CD8-positive, alpha-beta memory T cell (primary cell): Measurements from ENCODE around the gene CAMSAP3. TPM values are rescaled to one million over a fixed set of nuclear protein-coding genes. Genes with fewer than 3 reads are reported as not detected.

Experiments
- CTCF ChIA-PET: fragments of 350-600 bp; sonication (Branson Sonifier 250); formaldehyde crosslinking; loops from one replicate; lab custom pipeline; 2021; ENCODE audit warnings: antibody characterized with exemption; lab: Charles Lee
- POLR2A ChIA-PET: fragments of 350-600 bp; sonication (Branson Sonifier 250); formaldehyde crosslinking; loops from one replicate; lab custom pipeline; 2021; ENCODE audit warnings: antibody characterized with exemption; lab: Charles Lee
- DNase-seq, 5 donors: peaks; one replicate each; pipeline versions ENCODE4 v3.0.0 to v3.0.0-alpha.2; 2020 to 2022; ENCODE audit warnings: mixed read lengths in 1 of 5
- H3K27ac ChIP-seq: one replicate; pipeline ENCODE4 v1.7.0; 2013; ENCODE audit warnings: low read depth, mild to moderate bottlenecking, low read length, moderate library complexity
- H3K27me3 ChIP-seq: 2 replicates; pipeline ENCODE4 v1.7.0; 2013; ENCODE audit warnings: low read length, mild to moderate bottlenecking; ENCODE audit not compliant: insufficient read depth, poor library complexity, severe bottlenecking
- H3K36me3 ChIP-seq: 2 replicates; pipeline ENCODE4 v1.7.0; 2013; ENCODE audit warnings: mild to moderate bottlenecking, low read length, moderate library complexity; ENCODE audit not compliant: insufficient read depth
- H3K4me1 ChIP-seq: 2 replicates; pipeline ENCODE4 v1.7.0; 2013; ENCODE audit warnings: mild to moderate bottlenecking, low read length, moderate library complexity; ENCODE audit not compliant: insufficient read depth
- H3K4me3 ChIP-seq: 2 replicates; pipeline ENCODE4 v1.7.0; 2013; ENCODE audit warnings: mild to moderate bottlenecking, low read length
- H3K9me3 ChIP-seq: 2 replicates; pipeline ENCODE4 v1.7.0; 2013; ENCODE audit warnings: mild to moderate bottlenecking, low read length
- H3K27ac Mint-ChIP-seq, 8 donors: one replicate each; pipeline ENCODE4 v1.8.0; 2020 to 2021; ENCODE audit warnings: mixed read lengths in 8 of 8, mild to moderate bottlenecking in 6 of 8, inconsistent platforms in 3 of 8, moderate library complexity in 3 of 8
- H3K27me3 Mint-ChIP-seq, 2 donors: one replicate each; pipeline ENCODE4 v1.8.0; 2020 to 2021; ENCODE audit warnings: mixed read lengths in 2 of 2, mild to moderate bottlenecking in 1 of 2, moderate library complexity in 1 of 2
- H3K36me3 Mint-ChIP-seq, 3 donors: one replicate each; pipeline ENCODE4 v1.8.0; 2020 to 2021; ENCODE audit warnings: mixed read lengths in 3 of 3, inconsistent platforms in 1 of 3, mild to moderate bottlenecking in 1 of 3
- H3K4me1 Mint-ChIP-seq, 3 donors: one replicate each; pipeline ENCODE4 v1.8.0; 2020 to 2021; ENCODE audit warnings: mixed read lengths in 3 of 3, inconsistent platforms in 1 of 3, mild to moderate bottlenecking in 1 of 3
- H3K4me3 Mint-ChIP-seq, 7 donors: one replicate each; pipeline ENCODE4 v1.8.0; 2020 to 2021; ENCODE audit warnings: mixed read lengths in 7 of 7, mild to moderate bottlenecking in 6 of 7, moderate library complexity in 4 of 7, inconsistent platforms in 2 of 7
- H3K9me3 Mint-ChIP-seq, 5 donors: one replicate each; pipeline ENCODE4 v1.8.0; 2020 to 2022; ENCODE audit warnings: mixed read lengths in 5 of 5, mild to moderate bottlenecking in 3 of 5, moderate library complexity in 2 of 5, inconsistent platforms in 1 of 5
- polyA plus RNA-seq: library from polyadenylated mRNA; unstranded; fragments of 300-500 nt; fragmentation: Illumina TruSeq; gene quantifications from one replicate; pipeline ENCODE4 v1.2.3, GENCODE V29; 2021
- total RNA-seq, 2 experiments: library from RNA; stranded (reverse); gene quantifications; one replicate each; pipeline ENCODE4 v1.2.3, GENCODE V29; 2021

The CAMSAP3 gene
- total and polyA plus RNA-seq, 3 experiments from 2014 or later, result 0.07 to 0.31 (median 0.24) TPM

DNA sequence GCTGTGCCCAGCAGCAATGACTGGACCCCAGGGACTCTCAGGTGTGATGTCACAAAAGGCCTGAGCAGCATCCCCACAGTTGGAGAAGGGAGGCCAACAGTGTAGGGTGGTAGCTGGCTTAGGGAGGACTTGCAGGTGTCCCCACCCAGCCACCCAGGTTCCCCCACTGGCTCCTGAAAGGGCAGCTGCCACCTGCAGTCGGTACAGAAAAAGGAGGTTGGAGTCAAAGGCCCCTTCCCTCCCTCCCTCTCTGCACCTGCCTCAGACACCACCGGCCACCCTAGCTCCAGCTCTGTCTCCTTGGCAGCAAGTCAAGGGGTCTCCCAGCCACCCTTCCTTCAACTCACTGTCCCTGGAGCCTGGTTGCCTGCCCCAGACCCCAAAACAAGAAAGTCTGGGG is 38.0 kb downstream of the CAMSAP3 start, which contains the start of gene PCP2:
TSS of gene PCP2 (minus strand) at position 22 of the 400 bp plus-strand sequence. CDS start 262 bp downstream, outside the sequence.
- H3K9me3 Mint-ChIP-seq, result no peaks in the 10 kb centered on the region
- POLR2A ChIA-PET, result no interaction called here
- peaks cover 0 to 31% (median 5%) of the 10 kb centered on the region in 3 donors for H3K36me3 Mint-ChIP-seq
- H3K4me1 Mint-ChIP-seq, result peaks cover 38 to 59% (median 43%) of the 10 kb centered on the region in 3 donors
- Histone ChIP-seq H3K4me3 (no peak within 1 kb of the TSS), H3K27ac (no peak within 1 kb of the TSS), H3K36me3 (no peaks in the 10 kb centered on the region), H3K4me1 (peaks cover 43% of the 10 kb centered on the region), H3K9me3 (no peaks in the 10 kb centered on the region), H3K27me3 (no peaks in the 10 kb centered on the region)
- peak within 1 kb of the TSS in 3 of 7 donors; percentile 3 to 55 (median 31) for H3K4me3 Mint-ChIP-seq
- no peak for DNase-seq
- CTCF ChIA-PET, result interaction anchor here (1.0 kb wide), 1 partner anchor 288 kb away, joined by 4 read pairs; no protein-coding TSS in a partner anchor
- H3K27me3 Mint-ChIP-seq, result no peaks in the 10 kb centered on the region
- H3K27ac Mint-ChIP-seq, result peak within 1 kb of the TSS in 4 of 8 donors; percentile 42 to 95 (median 81)

DNA sequence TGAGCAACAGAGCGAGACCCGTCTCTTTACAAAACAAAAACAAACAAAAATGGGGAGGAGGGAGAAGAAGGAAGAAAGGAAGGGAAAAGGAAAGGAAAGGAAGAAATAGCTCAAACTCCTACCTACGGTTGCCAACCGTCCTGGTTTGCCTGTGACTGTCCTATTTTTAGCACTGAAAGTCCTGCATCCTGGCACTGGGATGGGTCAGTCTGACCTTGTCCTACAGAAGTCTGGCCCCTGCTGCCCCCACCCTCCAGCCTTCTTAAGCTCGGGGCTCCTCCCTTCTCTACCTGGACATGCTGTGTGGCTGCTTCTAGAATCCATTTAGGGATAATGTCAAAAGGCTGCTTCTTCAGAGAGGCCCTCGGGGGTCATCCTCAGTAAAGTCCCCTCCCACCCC is 40.0 kb downstream of the CAMSAP3 start:
- Histone ChIP-seq H3K27me3 (no peaks in the 10 kb centered on the region), H3K4me1 (peaks cover 32% of the 10 kb centered on the region), H3K4me3 (no peak overlapping the region), H3K36me3 (no peaks in the 10 kb centered on the region), H3K27ac (no peak overlapping the region), H3K9me3 (no peaks in the 10 kb centered on the region)
- Mint-ChIP-seq H3K27me3 (no peaks in the 10 kb centered on the region), H3K4me1 (peaks cover 30 to 58% (median 35%) of the 10 kb centered on the region in 3 donors), H3K4me3 (peak overlapping the region in 6 of 7 donors; percentile 60 to 89 (median 81)), H3K36me3 (peaks cover 0 to 27% (median 7%) of the 10 kb centered on the region in 3 donors), H3K27ac (peak overlapping the region in 7 of 8 donors; percentile 62 to 95 (median 80)), H3K9me3 (no peaks in the 10 kb centered on the region)
- ChIA-PET CTCF (interaction anchor here (1.2 kb wide), 1 partner anchor 45 kb away, joined by 5 read pairs; the partner anchor contains the start of gene TRAPPC5), POLR2A (interaction anchor here (0.6 kb wide), 1 partner anchor 35 kb away, joined by 3 read pairs; no protein-coding TSS in a partner anchor)
- DNase-seq, result no peak

DNA sequence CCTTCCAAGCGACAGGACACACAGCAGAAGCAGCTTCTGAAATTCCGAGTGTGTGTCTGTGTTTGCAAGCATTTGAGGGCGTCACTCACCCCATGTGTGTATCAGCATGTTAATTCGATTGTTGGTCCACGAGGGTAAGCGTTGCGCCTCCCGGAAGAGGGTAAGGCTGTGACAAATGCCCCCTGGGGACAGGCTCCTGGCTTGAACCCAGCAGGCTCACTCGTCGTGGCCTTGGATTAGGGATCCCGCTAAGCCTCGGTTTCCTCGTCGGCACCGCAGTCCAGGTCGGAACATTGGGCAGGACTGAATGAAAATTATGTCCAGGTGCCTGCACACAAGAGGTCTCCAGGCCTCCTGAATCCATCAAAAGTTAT is 40.6 kb downstream of the CAMSAP3 start:
- ChIA-PET POLR2A (no interaction called here), CTCF (interaction anchor here (1.2 kb wide), 1 partner anchor 44 kb away, joined by 5 read pairs; the partner anchor contains the start of gene TRAPPC5)
- Mint-ChIP-seq H3K4me1 (peaks cover 27 to 53% (median 31%) of the 10 kb centered on the region in 3 donors), H3K4me3 (peak overlapping the region; percentile 77 to 95 (median 85)), H3K9me3 (no peaks in the 10 kb centered on the region), H3K27ac (peak overlapping the region; percentile 88 to 96 (median 91)), H3K36me3 (peaks cover 0 to 30% (median 7%) of the 10 kb centered on the region in 3 donors), H3K27me3 (no peaks in the 10 kb centered on the region)
- Histone ChIP-seq H3K9me3 (no peaks in the 10 kb centered on the region), H3K4me1 (peaks cover 30% of the 10 kb centered on the region), H3K36me3 (no peaks in the 10 kb centered on the region), H3K4me3 (peak overlapping the region; percentile 42), H3K27ac (peak overlapping the region; percentile 88), H3K27me3 (no peaks in the 10 kb centered on the region)
- no peak for DNase-seq

DNA sequence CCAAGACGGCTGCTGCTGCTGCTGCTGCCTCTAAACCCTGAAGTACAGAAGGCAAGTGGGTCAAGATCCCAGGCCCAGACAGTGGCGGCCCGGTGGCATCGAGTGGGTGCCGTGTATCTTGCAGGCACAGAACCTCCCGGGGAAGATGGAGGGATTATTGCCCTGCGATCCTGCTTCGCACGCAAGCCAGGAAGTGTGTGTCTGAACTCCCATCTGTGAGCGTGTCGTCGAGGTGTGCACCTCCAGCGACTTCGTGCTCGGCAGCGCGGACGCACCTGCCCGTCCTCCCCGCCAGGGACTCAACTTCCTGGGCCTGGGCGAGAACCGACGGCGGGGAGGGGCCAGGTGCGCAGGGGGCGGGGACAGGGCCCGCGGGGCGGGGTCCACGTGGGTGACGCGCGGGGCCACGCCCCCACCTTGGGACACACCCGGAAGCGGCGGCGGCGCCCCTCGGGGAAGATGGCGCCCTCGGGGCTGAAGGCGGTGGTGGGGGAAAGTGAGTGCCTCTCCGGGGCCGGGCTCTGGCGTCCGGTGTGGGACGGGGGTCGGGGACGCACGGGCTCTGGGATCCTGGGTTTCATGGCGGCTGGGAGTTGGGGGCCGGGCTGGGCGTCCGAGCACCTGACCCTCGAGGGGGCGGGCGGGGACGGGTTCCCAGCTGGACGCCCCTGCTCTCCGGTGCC is 41.2 kb downstream of the CAMSAP3 start, which contains the start of gene STXBP2:
TSS of gene STXBP2 (plus strand) at position 420 of the 683 bp plus-strand sequence. CDS start at position 460, 40 bp downstream.
- Histone ChIP-seq H3K36me3 (no peaks in the 10 kb centered on the region), H3K27ac (peak within 1 kb of the TSS; percentile 88), H3K27me3 (no peaks in the 10 kb centered on the region), H3K9me3 (no peaks in the 10 kb centered on the region), H3K4me1 (peaks cover 30% of the 10 kb centered on the region), H3K4me3 (peak within 1 kb of the TSS; percentile 79)
- Mint-ChIP-seq H3K27ac (peak within 1 kb of the TSS; percentile 88 to 96 (median 91)), H3K4me1 (peaks cover 27 to 49% (median 31%) of the 10 kb centered on the region in 3 donors), H3K27me3 (no peaks in the 10 kb centered on the region), H3K36me3 (peaks cover 0 to 26% (median 7%) of the 10 kb centered on the region in 3 donors), H3K4me3 (peak within 1 kb of the TSS; percentile 77 to 95 (median 85)), H3K9me3 (no peaks in the 10 kb centered on the region)
- peak; percentile 89 to 95 (median 91) for DNase-seq
- CTCF ChIA-PET, result interaction anchor here (1.3 to 1.6 kb wide), 2 partner anchors 44 to 69 kb away, joined by 6 to 7 read pairs; partner anchors contain the start of gene TRAPPC5
- POLR2A ChIA-PET, result interaction anchor here (1.7 kb wide), 2 partner anchors 7 to 44 kb away, joined by 4 to 5 read pairs; partner anchors contain the start of genes PET100, TRAPPC5 and XAB2

DNA sequence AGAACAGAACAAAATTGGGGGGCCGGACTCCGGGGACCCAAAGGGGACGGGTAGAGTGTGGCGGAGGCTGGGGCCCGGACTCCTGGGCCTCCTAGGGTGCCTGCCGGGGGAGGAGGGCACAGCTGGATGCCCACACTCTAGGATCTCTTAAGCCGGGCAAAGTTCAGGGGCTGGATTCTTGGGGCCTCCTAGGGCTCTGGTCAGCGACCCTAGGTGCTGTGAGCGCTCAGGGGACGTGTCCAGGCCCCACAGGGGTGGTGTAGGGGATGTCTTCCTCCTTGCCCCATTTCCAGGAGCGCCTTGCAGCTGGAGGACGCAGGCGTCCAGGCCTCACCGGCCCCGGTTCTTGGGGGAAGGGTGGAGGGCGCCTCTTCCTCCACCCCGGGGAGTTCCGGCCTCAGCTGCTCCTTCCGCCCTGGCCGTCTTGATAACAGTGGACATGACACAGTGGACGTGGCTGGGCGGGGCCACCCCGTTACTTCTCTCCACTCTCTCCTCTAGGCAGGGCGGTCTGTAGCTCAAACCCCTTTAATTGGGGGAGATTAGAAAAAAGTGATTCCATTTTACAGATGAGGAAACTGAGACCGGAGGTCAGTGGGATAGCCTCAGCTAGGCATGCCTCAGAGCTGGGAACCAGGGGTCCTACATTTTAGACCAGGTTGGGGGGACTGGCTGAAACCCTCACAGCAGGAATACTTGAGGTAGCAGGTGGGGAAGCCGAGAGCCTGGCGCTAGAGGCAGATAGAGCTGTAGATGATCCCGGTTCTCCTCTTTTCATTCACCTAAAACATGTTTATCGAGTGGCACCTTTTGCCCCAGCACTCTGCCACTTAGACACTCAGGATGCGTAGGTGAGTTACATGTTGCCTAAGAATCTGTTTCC is 42.0 kb downstream of the CAMSAP3 start:
- H3K36me3 Mint-ChIP-seq, result peaks cover 0 to 27% (median 7%) of the 10 kb centered on the region in 3 donors
- peak overlapping the region; percentile 77 to 95 (median 85) for H3K4me3 Mint-ChIP-seq
- peak overlapping the region; percentile 79 for H3K4me3 ChIP-seq
- peaks cover 30% of the 10 kb centered on the region for H3K4me1 ChIP-seq
- DNase-seq, result peak in 1 of 5 donors; percentile 21
- no peaks in the 10 kb centered on the region for H3K36me3 ChIP-seq
- no peaks in the 10 kb centered on the region for H3K9me3 Mint-ChIP-seq
- H3K27ac Mint-ChIP-seq, result peak overlapping the region; percentile 88 to 96 (median 90)
- ChIA-PET POLR2A (interaction anchor here (0.7 to 1.7 kb wide), 3 partner anchors 8 to 1529 kb away, joined by 4 to 5 read pairs (median 4); partner anchors contain the start of genes PET100, TRAPPC5 and XAB2), CTCF (interaction anchor here (0.6 to 1.6 kb wide), 5 partner anchors 15 to 232 kb away, joined by 3 to 7 read pairs (median 3); partner anchors contain the start of gene TRAPPC5)
- peaks cover 27 to 48% (median 31%) of the 10 kb centered on the region in 3 donors for H3K4me1 Mint-ChIP-seq
- peak overlapping the region; percentile 88 for H3K27ac ChIP-seq
- no peaks in the 10 kb centered on the region for H3K27me3 Mint-ChIP-seq
- no peaks in the 10 kb centered on the region for H3K9me3 ChIP-seq
- H3K27me3 ChIP-seq, result no peaks in the 10 kb centered on the region

DNA sequence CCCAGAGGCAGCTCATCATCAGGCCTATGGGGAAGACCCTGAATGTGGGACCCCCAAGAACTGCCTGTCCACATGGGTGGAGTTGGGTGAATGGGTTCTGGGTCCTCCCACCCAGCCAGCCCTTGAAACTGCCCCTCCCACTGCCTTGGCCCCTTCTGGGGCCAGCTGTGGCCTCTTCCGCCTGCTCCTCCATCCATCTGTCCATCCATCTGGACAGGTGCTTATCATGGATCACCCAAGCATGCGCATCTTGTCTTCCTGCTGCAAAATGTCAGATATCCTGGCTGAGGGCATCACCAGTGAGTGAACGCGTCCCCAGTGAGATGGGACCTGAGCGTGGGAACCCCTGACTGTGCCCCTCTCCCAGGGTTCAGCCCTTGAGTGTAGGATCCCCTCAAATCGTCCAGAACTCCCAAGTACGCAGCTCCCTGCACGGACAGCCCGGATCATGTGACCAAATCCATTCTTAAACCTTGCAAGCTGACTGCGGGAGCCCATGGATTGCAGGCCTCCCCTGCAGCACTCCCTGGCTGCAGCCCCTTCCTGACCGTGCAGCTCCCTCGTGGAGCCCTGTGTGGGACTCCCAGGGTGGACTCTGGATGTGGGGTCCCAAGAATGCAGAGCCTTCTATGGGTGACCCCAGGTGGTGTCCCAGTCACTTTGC is 43.3 kb downstream of the CAMSAP3 start:
- peaks cover 30% of the 10 kb centered on the region for H3K4me1 ChIP-seq
- DNase-seq, result no peak
- H3K27ac ChIP-seq, result no peak overlapping the region
- no peak overlapping the region for H3K4me3 ChIP-seq
- Mint-ChIP-seq H3K36me3 (peaks cover 0 to 28% (median 7%) of the 10 kb centered on the region in 3 donors), H3K4me1 (peaks cover 27 to 48% (median 31%) of the 10 kb centered on the region in 3 donors), H3K4me3 (peak overlapping the region; percentile 12 to 72 (median 59)), H3K27me3 (no peaks in the 10 kb centered on the region), H3K9me3 (no peaks in the 10 kb centered on the region), H3K27ac (peak overlapping the region in 7 of 8 donors; percentile 10 to 95 (median 64))
- H3K27me3 ChIP-seq, result no peaks in the 10 kb centered on the region
- no peaks in the 10 kb centered on the region for H3K36me3 ChIP-seq
- H3K9me3 ChIP-seq, result no peaks in the 10 kb centered on the region
- ChIA-PET CTCF (interaction anchor here (1.2 kb wide), 1 partner anchor 160 kb away, joined by 3 read pairs; no protein-coding TSS in a partner anchor), POLR2A (interaction anchor here (0.6 to 1.7 kb wide), 2 partner anchors 9 kb away, joined by 3 to 4 read pairs; partner anchors contain the start of genes PET100 and XAB2)
